Raji (cell line): ENCODE measurements around the gene NOP14.
A peak's percentile ranks its signal among the peaks of the same experiment; 100 is the strongest.

Experiments
- POLR2A ChIP-seq: IDR thresholded peaks from 2 replicates; pipeline ENCODE4 v1.6.1; 2011; ENCODE audit warnings: low read depth, low read length, control low read depth; ENCODE audit not compliant: insufficient read depth

NOP14 gene

DNA sequence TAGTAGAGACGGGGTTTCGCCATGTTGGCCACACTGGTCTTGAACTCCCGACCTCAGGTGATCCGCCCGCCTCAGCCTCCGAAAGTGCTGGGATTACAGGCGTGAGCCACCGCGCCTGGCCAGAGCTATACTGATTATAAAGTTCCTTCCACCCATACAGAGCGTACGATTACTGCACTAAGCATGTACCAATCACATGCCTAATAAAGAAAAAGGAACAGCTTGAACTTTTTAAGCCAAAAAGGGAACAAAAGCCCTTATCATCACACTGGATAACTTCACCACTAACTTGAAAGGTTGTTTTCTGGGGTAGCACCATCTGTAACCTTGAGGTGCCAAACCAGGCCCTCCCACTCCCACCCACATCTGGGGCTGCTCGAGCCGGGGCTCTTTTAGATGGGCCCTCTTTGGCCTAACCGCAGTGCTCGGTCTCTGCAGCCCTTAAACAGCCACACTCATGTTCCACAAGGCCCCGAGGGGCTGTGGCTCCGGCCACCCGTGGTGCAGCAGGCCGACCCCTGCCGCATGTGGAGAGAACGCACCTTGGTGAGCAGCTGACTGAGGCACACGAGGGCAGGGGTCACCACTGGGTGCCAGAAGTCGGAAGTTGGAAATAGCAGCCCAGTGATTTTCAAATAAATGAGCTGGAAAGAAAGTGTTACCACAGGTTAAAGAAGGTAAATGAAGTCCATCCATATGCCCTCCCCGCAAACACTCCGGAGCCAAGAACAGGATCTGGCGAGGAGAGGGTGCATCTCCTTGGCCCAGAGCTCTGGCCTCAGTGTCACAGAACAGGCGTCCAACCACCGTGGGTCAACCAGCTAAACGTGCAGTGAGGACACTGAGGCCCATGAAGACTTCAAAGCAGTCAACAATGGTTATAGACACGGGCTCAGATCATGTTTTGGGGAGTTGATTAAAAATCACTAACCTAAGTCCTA is 18.4 kb downstream of the NOP14 start:
- no peak for TF ChIP-seq POLR2A

- TF ChIP-seq POLR2A: no peak
Observed at GRCh38 chr4:2944091-2944482, 19.1 kb downstream of the NOP14 start.

DNA sequence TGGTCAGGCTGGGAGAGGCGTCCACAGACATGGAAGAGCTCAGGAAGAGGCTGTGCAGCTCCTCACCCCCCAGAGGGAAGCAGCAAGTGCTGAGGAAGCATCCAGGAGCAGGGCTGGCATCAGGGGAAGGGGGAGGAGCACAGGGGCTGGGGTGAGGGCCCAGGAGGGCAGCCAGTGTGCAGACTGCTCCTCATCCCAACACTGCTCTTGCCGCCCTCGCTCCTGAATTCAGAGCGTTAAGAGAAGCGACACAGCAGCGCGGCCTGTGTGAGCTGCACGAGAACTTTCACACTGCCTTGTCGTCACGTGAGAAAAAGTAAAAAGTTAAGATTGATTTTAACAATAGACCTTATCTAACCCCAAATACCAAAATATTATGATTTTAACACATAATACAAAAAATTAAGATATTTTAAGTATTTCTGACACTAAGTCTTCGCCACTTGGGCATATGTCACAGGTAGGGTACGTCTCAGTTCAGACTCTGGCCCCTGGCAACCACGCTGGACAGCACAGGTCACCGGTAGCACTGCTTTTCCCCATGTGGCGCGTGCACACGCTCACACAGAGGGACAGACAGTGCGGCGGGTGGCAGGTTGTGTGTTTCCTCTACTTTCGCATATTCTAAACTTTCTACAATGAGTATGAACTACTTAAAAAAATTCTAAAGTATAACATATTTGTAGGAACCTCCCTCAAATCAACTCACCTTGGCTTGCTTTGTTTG is 19.7 kb downstream of the NOP14 start:
- TF ChIP-seq POLR2A: no peak

GRCh38 chr4:2942532-2943363 is 20.5 kb downstream of the NOP14 start:
- TF ChIP-seq POLR2A: 0 out of 2 replicates have a peak, but pooled peaks have one; percentile 11

DNA sequence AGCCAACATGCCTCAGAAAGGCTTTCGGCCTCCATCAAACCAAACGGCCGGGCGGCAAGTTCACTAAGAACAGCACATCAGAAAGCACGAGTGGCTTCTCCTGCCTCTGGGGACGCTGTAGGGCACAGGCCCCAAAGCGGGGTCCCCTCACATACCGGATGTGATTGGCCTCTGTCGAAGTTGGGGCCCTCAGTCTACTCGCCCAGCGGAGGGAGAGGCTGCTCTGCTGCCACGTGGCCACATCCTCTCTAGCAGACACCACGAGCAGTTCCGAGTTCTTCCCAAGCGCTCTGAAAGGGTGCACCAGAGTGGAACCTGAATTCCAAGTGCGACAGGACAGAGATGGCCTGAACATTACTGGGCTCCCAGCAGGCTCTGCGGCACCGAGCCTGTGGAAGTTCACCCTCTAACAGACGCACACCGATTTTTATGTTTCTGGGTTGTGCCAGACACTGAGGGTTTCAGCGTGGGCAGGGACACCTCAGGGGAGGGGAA is 21.1 kb downstream of the NOP14 start:
- TF ChIP-seq POLR2A: no peak

GRCh38 chr4:2941138-2942036 is 21.8 kb downstream of the NOP14 start:
- no peak for TF ChIP-seq POLR2A

- no peak for TF ChIP-seq POLR2A
Observed at GRCh38 chr4:2940267-2941137, 22.7 kb downstream of the NOP14 start.

DNA sequence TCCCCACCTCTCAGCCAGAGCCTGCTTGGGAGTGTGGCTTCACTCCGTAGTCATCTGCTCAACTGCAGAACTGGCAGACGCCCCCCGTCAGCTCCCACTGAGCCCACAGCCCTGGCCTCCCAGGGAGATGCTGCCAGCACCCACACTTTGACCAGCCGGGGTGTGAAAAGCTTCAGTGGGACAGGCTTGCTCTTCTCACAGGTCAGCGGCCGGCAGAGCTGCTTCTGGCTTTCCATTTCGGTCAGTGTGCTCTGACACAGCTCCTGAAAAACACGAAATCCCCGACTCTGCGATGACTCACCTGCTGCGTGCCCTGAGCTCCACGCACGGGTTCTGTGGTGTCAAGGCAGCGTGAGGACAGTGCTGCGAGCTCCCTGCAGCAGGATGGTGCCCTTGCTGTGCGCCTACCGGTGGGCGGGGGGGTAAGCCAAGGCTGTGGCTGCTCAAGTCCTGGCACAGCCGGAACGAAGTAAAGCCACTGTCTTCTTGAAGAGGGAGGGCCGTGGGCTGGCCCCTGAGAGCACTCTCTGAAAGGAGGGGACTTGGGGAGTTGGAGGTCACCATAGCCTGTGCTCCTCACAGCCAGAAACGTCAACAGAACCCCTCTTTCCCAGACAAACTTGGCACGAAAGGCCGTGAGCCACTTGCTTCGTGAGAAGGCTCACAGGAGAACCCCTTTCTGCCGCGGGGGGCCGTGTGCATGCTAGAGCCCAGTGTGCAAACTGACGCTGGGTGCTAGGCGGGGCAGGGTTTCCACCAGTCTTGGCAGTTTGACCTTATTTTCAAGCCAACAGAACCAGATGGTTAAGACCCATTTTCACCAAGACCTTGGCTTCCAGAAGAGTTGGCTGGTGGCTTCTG is 23.6 kb downstream of the NOP14 start:
- no peak for TF ChIP-seq POLR2A

- TF ChIP-seq POLR2A: no peak
Observed at GRCh38 chr4:2938906-2939305, 24.3 kb downstream of the NOP14 start.

DNA sequence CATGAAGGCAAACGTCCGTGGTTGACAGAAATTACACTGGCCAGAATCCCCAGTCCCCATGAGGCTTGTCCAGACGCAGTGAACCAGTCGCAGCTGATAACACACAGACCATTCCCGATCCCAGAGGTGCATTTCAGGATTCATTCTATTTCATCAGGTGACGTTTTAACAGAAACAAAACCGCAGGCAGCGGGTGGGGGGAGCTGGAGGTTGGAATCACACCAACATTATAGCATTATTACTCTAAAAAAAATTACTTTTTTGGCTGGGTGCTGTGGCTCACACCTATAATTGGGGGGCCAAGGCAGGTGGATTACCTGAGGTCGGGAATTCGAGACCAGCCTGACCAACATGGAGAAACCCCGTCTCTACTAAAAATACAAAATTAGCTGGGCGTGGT is 25.2 kb downstream of the NOP14 start:
- no peak; the same call in 1 of the 2 replicates for TF ChIP-seq POLR2A

DNA sequence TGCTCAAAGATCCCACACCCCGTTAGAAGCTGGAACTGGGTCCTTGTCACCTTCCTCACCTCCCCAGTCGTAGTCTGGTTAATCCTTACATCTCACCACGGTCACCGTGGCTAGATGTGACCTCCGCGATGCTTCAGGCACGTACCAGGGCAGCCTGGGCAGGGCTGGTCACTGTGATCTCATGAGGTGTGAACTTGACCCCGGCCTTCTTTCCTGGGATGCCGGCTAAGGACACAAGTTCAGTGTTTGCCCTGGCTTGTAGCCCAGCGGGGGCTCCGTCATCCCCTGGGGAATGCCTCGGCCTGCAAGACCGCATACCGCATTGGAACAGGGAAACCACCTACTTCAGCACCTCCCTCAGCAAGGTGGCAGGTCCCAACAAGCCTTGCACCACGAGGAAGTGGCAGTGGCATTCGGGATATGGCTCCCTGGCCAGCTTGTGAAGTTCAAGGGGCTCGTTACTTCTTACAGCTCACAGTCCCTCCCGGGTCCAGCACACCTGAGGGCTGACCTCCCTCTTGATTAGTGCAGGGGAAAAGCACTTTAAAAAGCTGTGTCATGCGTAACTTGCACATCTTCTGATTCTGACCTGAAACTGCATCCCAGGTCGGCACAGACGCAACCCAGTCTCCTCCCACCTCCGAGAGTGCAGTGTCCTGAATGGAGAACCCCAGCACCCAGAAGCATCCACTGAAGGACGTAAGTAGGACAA is 25.9 kb downstream of the NOP14 start:
- TF ChIP-seq POLR2A: peak; percentile 13; the same call in 1 of the 2 replicates

DNA sequence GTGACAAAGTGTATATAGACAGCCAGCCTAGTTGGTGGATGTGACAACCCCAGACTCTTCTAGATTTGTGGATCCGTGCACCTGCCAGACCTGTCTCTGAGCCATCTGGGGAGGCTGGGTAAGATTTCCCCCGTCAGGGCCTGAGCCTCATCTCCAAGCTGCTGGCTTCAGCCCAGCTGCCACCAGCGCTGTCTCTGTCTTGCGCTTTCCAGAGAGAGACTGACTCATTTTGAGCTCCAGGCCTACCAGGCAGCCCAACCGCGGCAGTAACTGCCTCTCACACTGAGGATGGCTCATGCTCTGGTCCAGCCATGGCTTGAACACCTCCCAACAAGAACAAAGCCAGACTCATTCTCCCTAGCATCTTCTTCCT is 26.4 kb downstream of the NOP14 start:
- TF ChIP-seq POLR2A: no peak; the same call in 1 of the 2 replicates
